Lower lobe of right lung (tissue), 2 donors: ENCODE results near the gene RGS5. TPM values are rescaled to one million over a fixed set of nuclear protein-coding genes. Genes with fewer than 3 reads are reported as not detected.

Experiments
- ATAC-seq, 2 donors: fragments of 200-7000 bp; cut with Tn5 transposase; one replicate each; pipeline ENCODE4 v1.9.1; 2020 to 2022; ENCODE audit warnings: mild to moderate bottlenecking in 2 of 2, moderate library complexity in 2 of 2
- DNase-seq: peaks from one replicate; pipeline ENCODE4 v3.0.0-alpha.2; 2020
- H3K27ac ChIP-seq: fragments of 200-600 bp; one replicate; pipeline ENCODE4 v1.8.0; 2022
- H3K27me3 ChIP-seq: fragments of 200-600 bp; one replicate; pipeline ENCODE4 v1.8.0; 2022; ENCODE audit warnings: low read depth
- H3K36me3 ChIP-seq: fragments of 200-600 bp; one replicate; pipeline ENCODE4 v1.8.0; 2022; ENCODE audit warnings: mild to moderate bottlenecking
- H3K4me1 ChIP-seq: fragments of 200-600 bp; one replicate; pipeline ENCODE4 v1.8.0; 2022
- H3K4me3 ChIP-seq: fragments of 200-600 bp; one replicate; pipeline ENCODE4 v1.8.0; 2022; ENCODE audit warnings: mild to moderate bottlenecking
- H3K9me3 ChIP-seq: fragments of 200-600 bp; one replicate; pipeline ENCODE4 v1.8.0; 2022
- CTCF ChIP-seq: fragments of 200-600 bp; IDR thresholded peaks from one replicate; pipeline ENCODE4 v1.8.0; 2022; ENCODE audit warnings: antibody characterized with exemption, mild to moderate bottlenecking
- intact Hi-C: fragments of 100-400 bp; cut with DNase I; formaldehyde crosslinking; loops from one replicate; pipeline ENCODE4 v1.11.0; 2022
- total RNA-seq: library from RNA; stranded (reverse); fragmentation: NEBNext Ultra II Directional; extraction: Animal tissue kit (Norgen Biotek cat#: 25700); gene quantifications from one replicate; pipeline ENCODE4 v1.2.1, GENCODE V29; 2021
- donor health status: DM: no; HTN: yes; CAD: no; lungs with severe emphysema.

Gene RGS5
- total RNA-seq, 1 donor from 2014 or later, result 90.0 TPM

- peaks cover 31% of the 10 kb centered on the region for H3K4me1 ChIP-seq
- H3K36me3 ChIP-seq, result no peaks in the 10 kb centered on the region
- no peaks in the 10 kb centered on the region for H3K9me3 ChIP-seq
- intact Hi-C loops, result loop anchor here (10.0 kb wide), 1 partner anchor 298 kb away; no protein-coding TSS in a partner anchor
- no peak overlapping the region for H3K27ac ChIP-seq
- TF ChIP-seq CTCF, result no peak
- DNase-seq, result no peak
- no peak overlapping the region for H3K4me3 ChIP-seq
- no peak for ATAC-seq
- H3K27me3 ChIP-seq, result no peaks in the 10 kb centered on the region
Observed at GRCh38 chr1:163172596-163172995, 30.1 kb downstream of the RGS5 start.

- no peak overlapping the region for H3K27ac ChIP-seq
- DNase-seq (no peak), ATAC-seq (no peak)
- H3K36me3 ChIP-seq, result no peaks in the 10 kb centered on the region
- intact Hi-C loops, result loop anchor here (10.0 kb wide), 1 partner anchor 297 kb away; no protein-coding TSS in a partner anchor
- H3K4me3 ChIP-seq, result no peak overlapping the region
- TF ChIP-seq CTCF, result no peak
- H3K27me3 ChIP-seq, result no peaks in the 10 kb centered on the region
- no peaks in the 10 kb centered on the region for H3K9me3 ChIP-seq
- H3K4me1 ChIP-seq, result peaks cover 38% of the 10 kb centered on the region
Observed at GRCh38 chr1:163171826-163172225, 30.9 kb downstream of the RGS5 start.

GRCh38 chr1:163170975-163171676 is 31.6 kb downstream of the RGS5 start:
- intact Hi-C loops, result loop anchor here (10.0 kb wide), 1 partner anchor 296 kb away; no protein-coding TSS in a partner anchor
- H3K27me3 ChIP-seq, result no peaks in the 10 kb centered on the region
- H3K4me1 ChIP-seq, result peaks cover 40% of the 10 kb centered on the region
- no peak for ATAC-seq
- H3K27ac ChIP-seq, result no peak overlapping the region
- H3K9me3 ChIP-seq, result no peaks in the 10 kb centered on the region
- TF ChIP-seq CTCF, result peak; percentile 16
- no peak overlapping the region for H3K4me3 ChIP-seq
- DNase-seq, result no peak
- no peaks in the 10 kb centered on the region for H3K36me3 ChIP-seq

GRCh38 chr1:163170331-163170730 is 32.4 kb downstream of the RGS5 start:
- Histone ChIP-seq H3K9me3 (no peaks in the 10 kb centered on the region), H3K36me3 (no peaks in the 10 kb centered on the region), H3K4me3 (no peak overlapping the region), H3K27ac (no peak overlapping the region), H3K27me3 (no peaks in the 10 kb centered on the region), H3K4me1 (peaks cover 40% of the 10 kb centered on the region)
- ATAC-seq (no peak), DNase-seq (no peak)
- no peak for TF ChIP-seq CTCF
- intact Hi-C loops, result loop anchor here (10.0 kb wide), 1 partner anchor 296 kb away; no protein-coding TSS in a partner anchor

GRCh38 chr1:163169553-163169952 is 33.2 kb downstream of the RGS5 start:
- H3K27ac ChIP-seq, result no peak overlapping the region
- DNase-seq (no peak), ATAC-seq (no peak)
- no peak overlapping the region for H3K4me3 ChIP-seq
- TF ChIP-seq CTCF, result no peak
- no peaks in the 10 kb centered on the region for H3K9me3 ChIP-seq
- no peaks in the 10 kb centered on the region for H3K36me3 ChIP-seq
- H3K27me3 ChIP-seq, result no peaks in the 10 kb centered on the region
- intact Hi-C loops, result no loop called here
- peaks cover 32% of the 10 kb centered on the region for H3K4me1 ChIP-seq
